CD14-positive monocyte (primary cell): ENCODE results near the gene NEDD1. TPM values are rescaled to one million over a fixed set of nuclear protein-coding genes. Genes with fewer than 3 reads are reported as not detected.

Source experiments
- DNase-seq, 3 donors: peaks; one replicate each; pipeline ENCODE4 v3.0.0-alpha.2; 2011 to 2022
- H2AFZ ChIP-seq: 2 replicates; pipeline ENCODE4 v1.6.0; 2012; ENCODE audit warnings: mild to moderate bottlenecking, low read depth, low read length, inconsistent platforms; ENCODE audit not compliant: insufficient read depth, poor library complexity, severe bottlenecking
- H3K27ac ChIP-seq, 2 donors: 1 replicate in 1 of 2; 2 replicates in 1 of 2; pipeline ENCODE4 v1.5.1; 2012 to 2013; ENCODE audit warnings: low read length in 2 of 2, control low read depth in 1 of 2, inconsistent platforms in 1 of 2, low read depth in 1 of 2, mild to moderate bottlenecking in 1 of 2
- H3K27me3 ChIP-seq, 2 donors: one replicate each; pipeline versions ENCODE4 v1.6.0 to v1.6.1; 2011 to 2013; ENCODE audit warnings: low read length in 2 of 2; ENCODE audit not compliant: control insufficient read depth in 2 of 2, insufficient read depth in 2 of 2
- H3K36me3 ChIP-seq, 2 donors: replicated peaks in 1 of 2; 1 replicate in 1 of 2; 2 replicates in 1 of 2; pipeline versions ENCODE4 v1.5.1 to v1.6.1; 2012 to 2013; ENCODE audit warnings: low read length in 2 of 2, control low read depth in 1 of 2, inconsistent platforms in 1 of 2, mild to moderate bottlenecking in 1 of 2; ENCODE audit not compliant: insufficient read depth in 2 of 2, control insufficient read depth in 1 of 2
- H3K4me1 ChIP-seq, 2 donors: 1 replicate in 1 of 2; 2 replicates in 1 of 2; pipeline versions ENCODE4 v1.5.1 to v1.6.1; 2012 to 2013; ENCODE audit warnings: low read length in 2 of 2, control low read depth in 1 of 2, inconsistent platforms in 1 of 2, mild to moderate bottlenecking in 1 of 2, moderate library complexity in 1 of 2; ENCODE audit not compliant: insufficient read depth in 2 of 2, control insufficient read depth in 1 of 2
- H3K4me2 ChIP-seq: replicated peaks from 2 replicates; pipeline ENCODE3; 2012; ENCODE audit warnings: low read length, moderate library complexity, mild to moderate bottlenecking; ENCODE audit not compliant: poor library complexity, severe bottlenecking; ENCODE audit errors: extremely low read depth
- H3K4me3 ChIP-seq, 3 experiments: fragments of 200-600 bp in 1 of 3; sonication (generic) in 1 of 3; replicated peaks in 1 of 3; 1 replicate in 2 of 3; 2 replicates in 1 of 3; pipeline ENCODE4 v1.5.1; 2011 to 2013; ENCODE audit warnings: low read length in 3 of 3, mild to moderate bottlenecking in 3 of 3, control low read depth in 2 of 3, low read depth in 2 of 3, inconsistent platforms in 1 of 3, moderate library complexity in 1 of 3
- H3K79me2 ChIP-seq: 2 replicates; pipeline ENCODE4 v1.6.0; 2012; ENCODE audit warnings: mild to moderate bottlenecking, control low read depth, inconsistent platforms, low read length, moderate library complexity; ENCODE audit not compliant: insufficient read depth
- H3K9ac ChIP-seq: 2 replicates; pipeline ENCODE4 v1.6.0; 2017; ENCODE audit warnings: low read length, mild to moderate bottlenecking; ENCODE audit not compliant: insufficient read depth, poor library complexity, severe bottlenecking
- H3K9me3 ChIP-seq, 2 donors: replicated peaks in 1 of 2; 1 replicate in 1 of 2; 2 replicates in 1 of 2; pipeline versions ENCODE4 v1.5.1 to v1.6.1; 2012 to 2013; ENCODE audit warnings: low read length in 2 of 2, control low read depth in 1 of 2; ENCODE audit not compliant: control insufficient read depth in 1 of 2, insufficient read depth in 1 of 2
- H4K20me1 ChIP-seq: 2 replicates; pipeline ENCODE4 v1.6.0; 2012; ENCODE audit warnings: mild to moderate bottlenecking, low read length, control low read depth, moderate library complexity; ENCODE audit not compliant: insufficient read depth
- H3K27ac Mint-ChIP-seq, 7 donors: one replicate each; pipeline ENCODE4 v1.8.0; 2020; ENCODE audit warnings: mild to moderate bottlenecking in 7 of 7, mixed read lengths in 7 of 7, moderate library complexity in 6 of 7, inconsistent platforms in 2 of 7
- H3K27me3 Mint-ChIP-seq, 3 donors: one replicate each; pipeline ENCODE4 v1.8.0; 2021 to 2022; ENCODE audit warnings: low read depth in 3 of 3, mild to moderate bottlenecking in 3 of 3, mixed read lengths in 3 of 3, moderate library complexity in 3 of 3, inconsistent platforms in 1 of 3
- H3K36me3 Mint-ChIP-seq, 2 donors: one replicate each; pipeline ENCODE4 v1.8.0; 2020; ENCODE audit warnings: mixed read lengths in 2 of 2, inconsistent platforms in 1 of 2, mild to moderate bottlenecking in 1 of 2
- H3K4me1 Mint-ChIP-seq: one replicate; pipeline ENCODE4 v1.8.0; 2020; ENCODE audit warnings: mild to moderate bottlenecking, mixed read lengths
- H3K4me3 Mint-ChIP-seq, 2 donors: one replicate each; pipeline ENCODE4 v1.8.0; 2020; ENCODE audit warnings: mild to moderate bottlenecking in 2 of 2, mixed read lengths in 2 of 2, moderate library complexity in 1 of 2
- H3K9me3 Mint-ChIP-seq, 7 donors: one replicate each; pipeline ENCODE4 v1.8.0; 2020 to 2022; ENCODE audit warnings: mixed read lengths in 7 of 7, mild to moderate bottlenecking in 6 of 7, moderate library complexity in 6 of 7, inconsistent platforms in 2 of 7
- WGBS: methylation state at CpG from one replicate; pipeline ENCODE4 v1.1.5; 2013; ENCODE audit warnings: missing lambda C conversion rate; ENCODE audit not compliant: insufficient coverage; 5-methylcytosine and 5-hydroxymethylcytosine counted together
- intact Hi-C, 2 donors: fragments of 100-400 bp; cut with micrococcal nuclease; formaldehyde crosslinking; loops; one replicate each; pipeline versions ENCODE4 v1.15.0 to v1.15.1; 2023
- polyA minus RNA-seq: library from RNA; depleted of rRNA, polyadenylated mRNA; stranded (reverse); fragments of >200 nt; gene quantifications from 2 replicates; pipeline ENCODE4 v1.2.3, GENCODE V29; 2012
- polyA plus RNA-seq, 3 donors: library from polyadenylated mRNA; depleted of rRNA in 1 of 3; unstranded in 2 of 3; stranded (reverse) in 1 of 3; fragments of 300-500 nt in 2 of 3; fragments of >200 nt in 1 of 3; fragmentation: Illumina TruSeq in 2 of 3; gene quantifications; 1 replicate in 2 of 3; 2 replicates in 1 of 3; pipeline ENCODE4 v1.2.3, GENCODE V29; 2012 to 2021
- total RNA-seq, 12 experiments: library from RNA in 1 of 12; stranded (reverse) in 1 of 12; fragments of 120-200 nt in 1 of 12; gene quantifications; one replicate each; pipeline ENCODE4 v1.2.4 and lab custom pipeline; 2013 to 2026; ENCODE audit warnings: mixed read lengths in 6 of 12, inconsistent platforms in 1 of 12
- TF ChIP-seq, protein P1 (sequence below): fragments of 200-600 bp; IDR thresholded peaks from one replicate; pipeline ENCODE4 v1.8.0; 2022; ENCODE audit warnings: antibody characterized with exemption, mild to moderate bottlenecking

Gene NEDD1
- 17.2 TPM for total RNA-seq (2013)
- polyA plus RNA-seq (10 to 100 TPM in 1 of 3 donors, 1 to 10 TPM in 2; 5.5 to 18.6 (median 5.8) TPM), polyA minus RNA-seq (6.4 and 9.0 TPM in 2 replicates), total RNA-seq (lab: John Stamatoyannopoulos, UW) (9.4 to 33.5 (median 22.3) reads per million in 11 experiments)

DNA sequence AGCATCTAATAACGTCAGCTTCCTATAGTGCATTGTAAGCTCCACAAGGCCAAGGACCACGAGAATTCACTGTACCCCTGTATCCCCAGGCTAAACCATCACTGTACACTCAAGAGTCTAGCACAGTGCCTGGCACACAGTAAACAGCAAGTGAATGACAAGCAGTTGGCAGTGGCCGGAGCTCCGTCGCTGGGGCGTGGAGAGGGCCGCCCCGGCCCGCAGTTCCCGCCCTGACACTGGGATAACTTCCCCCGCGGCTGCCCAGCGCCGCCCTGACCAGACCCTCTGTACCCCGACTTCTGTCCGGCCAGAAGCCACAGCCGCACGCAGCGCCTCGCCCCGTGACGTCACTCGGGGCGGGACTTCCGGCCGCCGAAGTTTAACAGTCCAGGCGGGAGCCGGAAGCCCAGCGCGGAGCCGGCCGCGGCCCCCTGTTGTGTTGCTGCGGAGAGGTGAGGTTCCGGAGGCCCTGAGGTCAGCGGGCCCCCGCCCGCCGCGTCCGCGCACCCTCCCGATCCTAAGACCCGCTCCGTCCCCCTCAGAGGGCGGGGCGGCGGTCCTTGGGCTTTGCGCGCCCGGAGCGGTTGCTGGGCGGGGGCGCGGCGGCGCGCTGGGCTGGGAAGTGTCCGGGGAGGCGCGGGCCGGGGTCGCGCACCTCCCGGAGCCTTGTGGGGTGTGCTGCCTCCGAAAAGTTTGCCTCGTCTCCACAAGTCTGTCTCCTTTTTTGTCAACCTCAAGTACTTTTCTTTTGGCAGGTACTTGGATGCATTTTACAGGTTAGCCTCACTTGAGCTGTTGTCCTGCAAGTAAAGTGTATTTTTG is at the start of gene NEDD1:
Gene NEDD1, plus strand, starts transcription at position 409 of the 822 bp plus-strand sequence. CDS start 2,503 bp downstream, outside the sequence.
- H3K27me3 Mint-ChIP-seq, result peaks cover 0 to 13% (median 2%) of the 10 kb centered on the region in 3 donors
- Histone ChIP-seq H3K4me1 (peaks cover 36 to 41% of the 10 kb centered on the region in 2 donors), H4K20me1 (no peaks in the 10 kb centered on the region), H2AFZ (peak within 1 kb of the TSS; percentile 95), H3K79me2 (peaks cover 49% of the 10 kb centered on the region), H3K27me3 (peaks cover 2 to 4% of the 10 kb centered on the region in 2 donors), H3K9me3 (no peaks in the 10 kb centered on the region), H3K4me2 (peak within 1 kb of the TSS; percentile 67), H3K9ac (peak within 1 kb of the TSS; percentile 88), H3K4me3 (peak within 1 kb of the TSS; percentile 88 to 99 (median 94)), H3K36me3 (no peaks in the 10 kb centered on the region), H3K27ac (peak within 1 kb of the TSS; percentile 83 to 96)
- TF ChIP-seq, protein P1, sequence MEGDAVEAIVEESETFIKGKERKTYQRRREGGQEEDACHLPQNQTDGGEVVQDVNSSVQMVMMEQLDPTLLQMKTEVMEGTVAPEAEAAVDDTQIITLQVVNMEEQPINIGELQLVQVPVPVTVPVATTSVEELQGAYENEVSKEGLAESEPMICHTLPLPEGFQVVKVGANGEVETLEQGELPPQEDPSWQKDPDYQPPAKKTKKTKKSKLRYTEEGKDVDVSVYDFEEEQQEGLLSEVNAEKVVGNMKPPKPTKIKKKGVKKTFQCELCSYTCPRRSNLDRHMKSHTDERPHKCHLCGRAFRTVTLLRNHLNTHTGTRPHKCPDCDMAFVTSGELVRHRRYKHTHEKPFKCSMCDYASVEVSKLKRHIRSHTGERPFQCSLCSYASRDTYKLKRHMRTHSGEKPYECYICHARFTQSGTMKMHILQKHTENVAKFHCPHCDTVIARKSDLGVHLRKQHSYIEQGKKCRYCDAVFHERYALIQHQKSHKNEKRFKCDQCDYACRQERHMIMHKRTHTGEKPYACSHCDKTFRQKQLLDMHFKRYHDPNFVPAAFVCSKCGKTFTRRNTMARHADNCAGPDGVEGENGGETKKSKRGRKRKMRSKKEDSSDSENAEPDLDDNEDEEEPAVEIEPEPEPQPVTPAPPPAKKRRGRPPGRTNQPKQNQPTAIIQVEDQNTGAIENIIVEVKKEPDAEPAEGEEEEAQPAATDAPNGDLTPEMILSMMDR, result no peak
- no peaks in the 10 kb centered on the region for H3K36me3 Mint-ChIP-seq
- peak within 1 kb of the TSS; percentile 90 to 92 for H3K4me3 Mint-ChIP-seq
- peaks cover 40% of the 10 kb centered on the region for H3K4me1 Mint-ChIP-seq
- DNase-seq, result peak; percentile 81 to 84 (median 82)
- intact Hi-C loops, result no loop called here
- no peaks in the 10 kb centered on the region for H3K9me3 Mint-ChIP-seq
- under 1% methylated on average over 61 of the region's 68 CpGs for WGBS
- peak within 1 kb of the TSS; percentile 88 to 94 (median 92) for H3K27ac Mint-ChIP-seq

DNA sequence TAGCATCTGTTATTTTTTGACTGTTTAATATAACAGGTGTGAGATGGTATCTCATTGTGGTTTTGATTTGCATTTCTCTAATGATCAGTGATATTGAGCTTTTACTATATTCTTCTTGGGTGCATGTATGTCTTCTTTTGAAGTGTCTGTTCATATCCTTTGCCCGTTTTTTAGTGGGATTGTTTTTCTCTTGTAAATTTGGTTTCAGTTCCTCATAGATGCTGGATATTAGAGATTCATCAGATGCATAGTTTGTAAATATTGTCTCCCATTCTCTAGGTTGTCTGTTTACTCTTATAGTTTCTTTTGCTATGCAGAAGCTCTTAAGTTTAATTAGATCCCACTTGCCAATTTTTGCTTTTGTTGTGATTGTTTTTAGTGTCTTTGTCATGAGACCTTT is 48.9 kb upstream of the NEDD1 start:
- Histone ChIP-seq H3K9me3 (no peaks in the 10 kb centered on the region), H3K79me2 (no peaks in the 10 kb centered on the region), H3K27me3 (no peaks in the 10 kb centered on the region), H3K4me2 (no peak overlapping the region), H3K27ac (no peak overlapping the region), H3K36me3 (no peaks in the 10 kb centered on the region), H3K9ac (no peak overlapping the region), H3K4me3 (no peak overlapping the region), H2AFZ (no peak overlapping the region), H4K20me1 (no peaks in the 10 kb centered on the region), H3K4me1 (no peaks in the 10 kb centered on the region)
- intact Hi-C loops, result no loop called here
- peaks cover 4 to 31% (median 12%) of the 10 kb centered on the region in 7 donors for H3K9me3 Mint-ChIP-seq
- H3K27me3 Mint-ChIP-seq, result no peaks in the 10 kb centered on the region
- no peaks in the 10 kb centered on the region for H3K4me1 Mint-ChIP-seq
- H3K27ac Mint-ChIP-seq, result no peak overlapping the region
- TF ChIP-seq, protein P1, result no peak
- no CpG with 5 or more reads among the region's 1 CpG for WGBS
- no peaks in the 10 kb centered on the region for H3K36me3 Mint-ChIP-seq
- H3K4me3 Mint-ChIP-seq, result no peak overlapping the region
- no peak for DNase-seq
